Fibroblast of villous mesenchyme (primary cell): Measurements from ENCODE around the gene ZNF236. TPM values are rescaled to one million over a fixed set of nuclear protein-coding genes. Genes with fewer than 3 reads are reported as not detected.
A peak's percentile ranks its signal among the peaks of the same experiment; 100 is the strongest.

Experiments used
- DNase-seq: peaks from one replicate; pipeline ENCODE4 v3.0.0-alpha.2; 2010; ENCODE audit warnings: low read depth
- H3K4me3 ChIP-seq: 2 replicates; pipeline ENCODE4 v1.5.1; 2011; ENCODE audit warnings: low read depth, mild to moderate bottlenecking, low read length
- total RNA-seq: library from RNA; depleted of rRNA; stranded (reverse); fragments of >200 nt; gene quantifications from 2 replicates; pipeline ENCODE4 v1.2.3, GENCODE V29; 2012
- TF ChIP-seq, protein P1 (sequence below): IDR thresholded peaks from 2 replicates; pipeline ENCODE4 v1.5.1; 2012; ENCODE audit warnings: low read depth, mild to moderate bottlenecking, low read length; ENCODE audit not compliant: insufficient read depth

ZNF236 gene
- total RNA-seq, 1 donor: 12.5 TPM

GRCh38 chr18:76913583-76913982 is 91.2 kb downstream of the ZNF236 start:
- TF ChIP-seq, protein P1, sequence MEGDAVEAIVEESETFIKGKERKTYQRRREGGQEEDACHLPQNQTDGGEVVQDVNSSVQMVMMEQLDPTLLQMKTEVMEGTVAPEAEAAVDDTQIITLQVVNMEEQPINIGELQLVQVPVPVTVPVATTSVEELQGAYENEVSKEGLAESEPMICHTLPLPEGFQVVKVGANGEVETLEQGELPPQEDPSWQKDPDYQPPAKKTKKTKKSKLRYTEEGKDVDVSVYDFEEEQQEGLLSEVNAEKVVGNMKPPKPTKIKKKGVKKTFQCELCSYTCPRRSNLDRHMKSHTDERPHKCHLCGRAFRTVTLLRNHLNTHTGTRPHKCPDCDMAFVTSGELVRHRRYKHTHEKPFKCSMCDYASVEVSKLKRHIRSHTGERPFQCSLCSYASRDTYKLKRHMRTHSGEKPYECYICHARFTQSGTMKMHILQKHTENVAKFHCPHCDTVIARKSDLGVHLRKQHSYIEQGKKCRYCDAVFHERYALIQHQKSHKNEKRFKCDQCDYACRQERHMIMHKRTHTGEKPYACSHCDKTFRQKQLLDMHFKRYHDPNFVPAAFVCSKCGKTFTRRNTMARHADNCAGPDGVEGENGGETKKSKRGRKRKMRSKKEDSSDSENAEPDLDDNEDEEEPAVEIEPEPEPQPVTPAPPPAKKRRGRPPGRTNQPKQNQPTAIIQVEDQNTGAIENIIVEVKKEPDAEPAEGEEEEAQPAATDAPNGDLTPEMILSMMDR: no peak
- H3K4me3 ChIP-seq: no peak overlapping the region
- no peak for DNase-seq

DNA sequence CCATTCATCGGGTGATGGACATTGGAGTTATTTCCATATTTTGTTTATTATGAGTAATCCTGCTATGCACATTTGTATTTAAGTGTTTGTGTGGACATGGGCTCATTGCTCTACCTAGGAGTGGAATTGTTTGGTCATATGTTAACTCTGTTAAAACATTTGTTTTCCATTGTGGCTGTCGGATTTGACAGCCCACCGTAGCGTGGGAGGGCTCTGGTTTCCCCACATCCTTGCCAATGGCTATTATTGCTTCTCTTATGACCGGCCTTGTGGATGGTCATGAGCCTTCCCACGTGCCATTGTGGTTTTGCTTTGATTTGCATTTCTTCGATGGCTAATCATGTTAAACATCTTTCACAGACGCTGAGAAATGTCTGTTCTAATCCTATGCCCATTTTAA is 92.0 kb downstream of the ZNF236 start:
- DNase-seq: no peak
- TF ChIP-seq, protein P1: no peak
- no peak overlapping the region for H3K4me3 ChIP-seq

DNA sequence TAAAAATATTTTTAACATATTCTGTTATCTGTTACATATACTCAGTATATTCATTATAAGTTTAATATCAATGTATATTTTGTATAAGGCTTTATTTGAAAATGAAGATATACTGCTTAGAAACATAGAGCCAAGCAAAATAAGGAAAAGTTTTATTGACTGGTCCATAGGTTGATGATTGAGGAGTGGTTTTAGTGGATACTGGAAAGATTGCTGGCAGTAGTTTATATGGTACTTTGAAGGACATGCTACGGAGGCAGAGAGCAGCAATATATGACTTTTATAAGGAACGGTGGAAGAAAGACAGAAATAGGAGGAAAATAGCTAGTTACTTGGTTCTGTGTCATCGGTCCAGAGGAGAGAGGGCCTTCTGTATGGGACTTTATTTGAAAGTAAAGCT is 92.4 kb downstream of the ZNF236 start:
- no peak for DNase-seq
- no peak overlapping the region for H3K4me3 ChIP-seq
- TF ChIP-seq, protein P1: no peak

DNA sequence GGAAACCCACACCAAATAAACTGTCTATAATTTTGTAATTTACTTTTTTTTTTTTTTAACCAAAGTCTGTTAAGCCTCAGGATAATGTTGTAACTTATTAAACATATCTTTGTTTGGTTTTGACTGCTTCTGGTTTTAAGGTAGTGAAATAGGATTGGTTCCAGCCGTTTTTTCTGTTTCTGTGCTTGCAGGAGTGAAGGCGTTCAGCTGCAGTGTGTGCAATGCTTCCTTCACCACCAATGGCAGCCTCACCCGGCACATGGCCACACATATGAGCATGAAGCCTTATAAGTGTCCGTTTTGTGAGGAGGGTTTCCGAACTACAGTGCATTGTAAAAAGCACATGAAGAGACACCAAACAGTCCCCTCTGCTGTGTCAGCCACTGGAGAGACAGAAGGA is 93.1 kb downstream of the ZNF236 start:
- peak; percentile 45 for DNase-seq
- TF ChIP-seq, protein P1: no peak
- H3K4me3 ChIP-seq: no peak overlapping the region

DNA sequence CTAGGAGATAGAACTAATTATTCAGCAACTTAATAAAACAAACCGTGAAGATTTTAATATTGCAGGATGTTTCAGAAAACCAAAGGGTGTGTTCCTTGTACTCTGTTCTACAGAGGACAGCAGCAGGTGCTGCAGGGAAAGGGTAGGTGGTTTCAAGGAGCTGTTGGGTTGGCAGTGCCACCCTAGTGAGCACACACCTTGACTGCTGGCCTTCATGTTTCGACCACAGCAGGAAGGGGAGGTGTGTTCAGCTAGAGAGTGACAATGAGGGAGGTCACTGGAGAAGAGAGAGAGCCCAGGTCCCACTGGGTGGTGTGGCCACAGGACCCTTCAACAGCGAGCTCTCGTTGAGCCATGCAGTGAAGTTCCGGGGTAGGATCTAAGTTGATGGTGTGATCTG is 98.6 kb downstream of the ZNF236 start:
- DNase-seq: no peak
- H3K4me3 ChIP-seq: no peak overlapping the region
- TF ChIP-seq, protein P1: no peak

GRCh38 chr18:76922107-76922506 is 99.8 kb downstream of the ZNF236 start:
- no peak overlapping the region for H3K4me3 ChIP-seq
- DNase-seq: peak; percentile 46
- TF ChIP-seq, protein P1: peak; percentile 68

GRCh38 chr18:76923485-76924085 is 101.2 kb downstream of the ZNF236 start:
- TF ChIP-seq, protein P1: peak; percentile 48
- no peak overlapping the region for H3K4me3 ChIP-seq
- peak; percentile 8 for DNase-seq
